Ishikawa (cell line): ENCODE results near the gene UGGT2.

Source experiments
- CEBPB ChIP-seq: IDR thresholded peaks from 2 replicates; pipeline ENCODE4 v1.6.1; 2012
- EP300 ChIP-seq: IDR thresholded peaks from 2 replicates; pipeline ENCODE4 v1.6.1; 2012; ENCODE audit warnings: borderline replicate concordance
- MAX ChIP-seq: IDR thresholded peaks from 2 replicates; pipeline ENCODE4 v1.6.1; 2012
- REST ChIP-seq: IDR thresholded peaks from 2 replicates; pipeline ENCODE4 v1.6.1; 2012; ENCODE audit warnings: low read depth, mild to moderate bottlenecking
- TAF1 ChIP-seq: IDR thresholded peaks from 2 replicates; pipeline ENCODE4 v1.6.1; 2012; ENCODE audit warnings: low read depth, mild to moderate bottlenecking
- TEAD4 ChIP-seq: IDR thresholded peaks from 2 replicates; pipeline ENCODE4 v1.6.1; 2012
- YY1 ChIP-seq: IDR thresholded peaks from 2 replicates; pipeline ENCODE4 v1.6.1; 2012; ENCODE audit warnings: low read depth

GRCh38 chr13:96100457-96101220 is 47.4 kb upstream of the UGGT2 start:
- no peak for TF ChIP-seq YY1
- TF ChIP-seq MAX: no peak
- no peak for TF ChIP-seq CEBPB
- TF ChIP-seq REST: no peak
- no peak for TF ChIP-seq EP300
- no peak for TF ChIP-seq TAF1
- no peak for TF ChIP-seq TEAD4
